Neural progenitor cell (in vitro differentiated cells): ENCODE measurements around the gene ZHX3.

Experiments used
- EZH2 ChIP-seq: fragments of 200-600 bp; sonication (generic); IDR thresholded peaks from 2 replicates; pipeline ENCODE4 v1.6.1; 2017; ENCODE audit warnings: antibody characterized with exemption, mild to moderate bottlenecking, moderate library complexity
- EZH2phosphoT487 ChIP-seq: fragments of 200-600 bp; sonication (generic); IDR thresholded peaks from 2 replicates; pipeline ENCODE4 v1.6.1; 2017; ENCODE audit warnings: antibody characterized with exemption
- TF ChIP-seq, protein P1 (sequence below): fragments of 200-600 bp; sonication (generic); IDR thresholded peaks from 2 replicates; pipeline ENCODE4 v1.5.1; 2017; ENCODE audit warnings: antibody characterized with exemption, mild to moderate bottlenecking

DNA sequence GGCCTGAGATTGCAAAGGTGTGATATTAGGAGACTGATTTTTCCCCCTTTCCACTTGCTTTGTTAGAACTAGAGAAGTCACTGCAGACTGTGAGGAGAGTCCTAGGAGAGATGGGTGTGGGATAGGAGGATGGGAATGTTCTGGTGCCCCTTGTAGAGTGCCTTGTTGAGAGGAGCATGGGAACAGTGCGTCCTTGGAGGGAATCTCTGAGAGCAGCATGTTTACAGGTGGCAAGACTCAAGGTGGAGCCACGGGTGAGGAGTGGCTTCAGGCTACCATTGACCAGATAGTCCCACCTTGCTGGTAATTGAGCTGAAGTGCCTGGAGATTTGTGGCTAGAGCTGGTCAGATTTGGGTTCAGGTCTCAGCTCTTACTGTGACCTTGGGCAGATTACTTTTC is 174.2 kb downstream of the ZHX3 start:
- TF ChIP-seq EZH2 (no peak), EZH2phosphoT487 (no peak)
- TF ChIP-seq, protein P1, sequence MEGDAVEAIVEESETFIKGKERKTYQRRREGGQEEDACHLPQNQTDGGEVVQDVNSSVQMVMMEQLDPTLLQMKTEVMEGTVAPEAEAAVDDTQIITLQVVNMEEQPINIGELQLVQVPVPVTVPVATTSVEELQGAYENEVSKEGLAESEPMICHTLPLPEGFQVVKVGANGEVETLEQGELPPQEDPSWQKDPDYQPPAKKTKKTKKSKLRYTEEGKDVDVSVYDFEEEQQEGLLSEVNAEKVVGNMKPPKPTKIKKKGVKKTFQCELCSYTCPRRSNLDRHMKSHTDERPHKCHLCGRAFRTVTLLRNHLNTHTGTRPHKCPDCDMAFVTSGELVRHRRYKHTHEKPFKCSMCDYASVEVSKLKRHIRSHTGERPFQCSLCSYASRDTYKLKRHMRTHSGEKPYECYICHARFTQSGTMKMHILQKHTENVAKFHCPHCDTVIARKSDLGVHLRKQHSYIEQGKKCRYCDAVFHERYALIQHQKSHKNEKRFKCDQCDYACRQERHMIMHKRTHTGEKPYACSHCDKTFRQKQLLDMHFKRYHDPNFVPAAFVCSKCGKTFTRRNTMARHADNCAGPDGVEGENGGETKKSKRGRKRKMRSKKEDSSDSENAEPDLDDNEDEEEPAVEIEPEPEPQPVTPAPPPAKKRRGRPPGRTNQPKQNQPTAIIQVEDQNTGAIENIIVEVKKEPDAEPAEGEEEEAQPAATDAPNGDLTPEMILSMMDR: no peak
